GM18505 (cell line): Measurements from ENCODE around the gene AGMO.
"Not testable (repeated sequence)": the region's sequence is repeated elsewhere in the genome, so short reads cannot be mapped to it uniquely, and the experiment has no call there.

Experiments used
- ATAC-seq: cut with Tn5 transposase; IDR thresholded peaks from one replicate; pipeline ENCODE4 v1.9.1; 2021; ENCODE audit not compliant: unreplicated experiment
- POLR2A ChIP-seq: IDR thresholded peaks from 4 replicates; pipeline ENCODE4 v1.6.1; 2011; ENCODE audit warnings: borderline replicate concordance; ENCODE audit not compliant: insufficient read depth, insufficient read length; ENCODE audit errors: extremely low read depth

Gene AGMO

DNA sequence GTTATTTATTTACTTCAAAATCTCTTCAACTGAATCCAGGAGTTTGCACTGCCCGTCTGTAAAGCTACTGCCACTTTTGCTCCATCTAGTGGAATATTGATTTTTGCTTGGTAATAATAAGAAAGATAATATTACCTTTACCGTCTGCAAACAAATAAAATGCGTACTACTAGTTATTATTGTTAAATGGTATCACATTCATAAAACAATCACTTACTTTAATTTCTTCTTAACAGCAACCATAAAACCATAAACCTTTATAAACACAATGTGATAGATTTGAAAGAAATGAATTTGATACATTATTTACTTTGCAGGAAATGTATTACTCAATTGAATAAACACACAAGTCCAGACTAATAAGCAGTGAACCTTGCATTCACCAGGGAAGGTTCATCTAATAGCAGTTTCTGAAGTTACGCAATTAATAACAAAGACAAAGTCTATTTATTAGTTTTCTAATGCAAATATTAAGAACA is 6.4 kb downstream of the AGMO start:
- ATAC-seq = no peak

DNA sequence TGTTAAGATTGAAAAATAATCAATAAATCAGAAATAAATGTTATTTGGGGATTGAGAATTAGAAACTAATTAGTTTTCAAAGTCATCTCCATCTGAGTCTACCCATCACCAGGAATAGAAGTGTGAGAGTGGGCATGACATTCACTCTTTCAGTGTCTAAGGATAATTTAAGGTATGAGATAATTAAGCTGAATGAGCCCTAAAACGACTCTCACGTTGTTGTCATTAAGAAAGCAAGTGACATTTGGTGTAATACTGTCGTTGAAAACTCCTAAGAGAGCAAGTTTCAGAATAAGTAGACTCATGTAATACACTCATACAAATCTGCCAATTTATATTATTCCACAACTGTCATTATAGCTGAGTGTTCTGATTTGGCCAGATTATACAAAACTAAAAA is 7.1 kb downstream of the AGMO start:
- TF ChIP-seq POLR2A = no peak
- no peak for ATAC-seq

More for the DNA sequence above, 6.4 kb downstream of the AGMO start:
- TF ChIP-seq POLR2A = no peak

GRCh38 chr7:15554081-15554480 is 7.7 kb downstream of the AGMO start:
- TF ChIP-seq POLR2A = no peak
- ATAC-seq = no peak

- ATAC-seq = not testable (repeated sequence)
Measured at GRCh38 chr7:15547320-15547719, 14.5 kb downstream of the AGMO start.

DNA sequence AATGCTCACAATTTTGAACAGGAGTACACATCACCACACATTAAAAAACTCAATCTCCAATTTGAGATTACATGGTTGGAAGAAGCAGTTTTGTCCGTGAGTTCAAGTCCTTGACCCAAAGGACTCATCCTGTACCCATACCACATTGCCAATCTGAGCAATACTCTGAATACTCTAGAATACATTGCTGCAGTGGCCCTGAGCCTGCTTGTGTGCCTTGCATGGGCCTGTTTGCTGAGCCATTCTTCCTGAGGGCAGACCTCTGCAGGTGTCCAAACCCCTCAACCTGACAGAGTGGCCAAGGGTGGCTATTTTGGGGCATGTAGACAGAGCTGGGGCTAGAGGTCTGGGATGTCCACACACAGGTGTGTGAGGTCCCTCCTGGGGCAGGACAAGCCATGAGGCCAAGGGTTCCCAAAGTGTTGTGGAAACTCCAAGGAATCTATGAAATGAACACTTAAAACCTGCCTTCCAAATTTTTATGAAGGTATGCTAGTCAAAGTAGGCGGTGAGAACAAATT is 15.5 kb downstream of the AGMO start:
- ATAC-seq = no peak
- TF ChIP-seq POLR2A = no peak

DNA sequence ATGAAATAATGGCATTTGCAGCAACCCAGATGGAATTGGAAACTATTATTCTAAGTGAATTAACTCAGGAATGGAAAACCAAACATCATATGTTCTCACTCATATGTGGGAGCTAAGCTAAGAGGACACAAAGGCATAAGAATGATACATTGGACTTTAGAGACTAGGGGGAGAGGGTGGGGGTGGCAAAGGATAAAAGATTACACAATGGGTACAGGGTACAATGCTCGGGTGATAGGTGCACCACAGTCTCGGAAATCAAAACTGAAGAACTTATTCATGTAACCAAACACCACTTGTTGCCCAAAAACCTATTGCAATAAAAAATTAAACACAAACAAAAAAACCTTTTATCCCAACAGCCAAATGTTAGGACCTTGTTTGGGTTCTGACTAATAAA is 17.8 kb downstream of the AGMO start:
- no peak for ATAC-seq
- TF ChIP-seq POLR2A = no peak

- no peak for TF ChIP-seq POLR2A
- ATAC-seq = no peak
Measured at GRCh38 chr7:15543256-15543655, 18.6 kb downstream of the AGMO start.

- ATAC-seq = no peak
- no peak for TF ChIP-seq POLR2A
Measured at GRCh38 chr7:15527648-15528047, 34.2 kb downstream of the AGMO start.

DNA sequence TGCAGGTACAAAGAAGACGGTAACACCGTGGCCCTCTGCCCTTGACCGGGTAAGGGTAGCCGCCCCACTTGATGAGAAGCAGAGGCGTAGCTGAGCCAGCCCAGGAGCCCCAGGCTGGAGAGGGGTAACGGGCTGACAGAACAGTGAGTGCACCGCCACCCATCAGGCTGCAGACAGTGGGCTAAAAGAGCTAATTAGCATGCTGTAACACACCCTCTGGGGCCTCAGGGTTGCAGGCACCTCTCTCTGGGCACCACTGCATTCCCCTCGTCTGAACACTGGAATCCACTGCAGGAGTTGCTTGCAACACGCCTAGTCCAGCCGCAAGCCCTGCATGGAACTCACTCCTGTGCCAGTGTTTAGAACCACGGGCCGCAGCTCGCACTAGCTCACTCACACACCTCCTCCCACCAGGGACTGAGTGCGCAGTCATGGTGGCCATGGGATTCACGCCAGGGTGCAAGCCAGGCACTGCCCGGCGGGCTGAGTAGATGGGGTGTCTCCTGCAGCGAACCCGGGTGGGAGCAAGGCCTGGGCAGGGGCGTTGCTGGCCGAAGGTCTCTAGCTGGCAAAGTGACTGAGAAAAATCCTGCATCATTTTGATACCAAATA is 36.1 kb downstream of the AGMO start:
- no peak for ATAC-seq
- TF ChIP-seq POLR2A = no peak

DNA sequence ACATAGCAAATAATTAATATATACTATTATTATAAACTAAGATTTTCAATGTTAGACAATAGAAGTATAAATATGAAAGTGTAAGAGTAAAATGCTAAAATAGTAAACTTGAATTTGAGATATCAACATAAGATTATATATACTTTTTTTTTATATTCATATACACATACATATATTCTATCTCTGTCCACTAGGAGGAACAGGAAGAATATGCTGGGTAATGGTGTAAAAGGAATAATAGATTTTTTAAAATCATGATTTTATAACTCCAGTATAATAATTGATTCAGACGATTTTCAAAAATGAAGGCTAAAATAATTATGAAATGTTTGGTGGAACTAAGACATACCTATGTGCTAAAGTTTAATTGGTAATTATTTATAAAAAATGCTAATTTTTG is 37.7 kb downstream of the AGMO start:
- ATAC-seq = no peak
- TF ChIP-seq POLR2A = no peak

- ATAC-seq = not testable (repeated sequence)
Measured at GRCh38 chr7:15517865-15518264, 44.0 kb downstream of the AGMO start.

DNA sequence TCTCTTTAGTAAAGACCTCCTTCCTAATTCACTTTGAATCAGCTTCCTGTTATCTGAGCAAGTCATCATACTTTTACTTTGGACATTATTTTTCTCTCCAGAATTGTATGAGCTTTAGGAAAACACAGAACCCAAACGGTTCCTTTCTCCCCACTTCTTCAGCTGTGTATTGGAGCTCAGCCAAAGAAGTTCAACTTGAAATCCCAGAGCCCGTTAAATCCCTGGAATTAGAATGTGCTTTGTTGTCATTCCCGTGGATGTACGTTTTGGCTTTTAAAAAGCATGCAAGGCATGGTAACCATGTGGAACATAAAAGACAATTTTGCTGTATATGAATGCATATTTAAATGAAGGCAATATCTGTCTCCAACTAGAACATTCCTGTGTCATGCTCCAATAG is 46.6 kb downstream of the AGMO start:
- no peak for TF ChIP-seq POLR2A
- no peak for ATAC-seq

DNA sequence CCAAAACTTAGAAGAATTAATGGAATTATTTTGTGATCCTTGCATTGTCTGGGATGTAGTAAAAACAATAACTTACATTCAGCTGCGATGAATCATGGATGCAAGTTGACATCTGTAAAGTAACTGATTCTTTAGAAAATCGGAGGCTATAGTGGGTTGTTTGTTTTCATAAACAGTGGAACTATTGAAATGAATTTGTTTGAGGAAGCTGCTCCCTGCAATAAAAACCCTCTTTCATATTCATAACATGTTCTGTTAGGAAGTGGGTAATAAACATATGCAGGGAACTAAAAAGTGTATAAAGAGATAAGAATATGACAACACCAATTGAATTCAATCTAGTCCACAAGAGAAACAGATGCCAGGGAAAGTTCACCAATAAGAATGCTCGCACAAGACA is 53.6 kb downstream of the AGMO start:
- no peak for ATAC-seq
- TF ChIP-seq POLR2A = no peak

DNA sequence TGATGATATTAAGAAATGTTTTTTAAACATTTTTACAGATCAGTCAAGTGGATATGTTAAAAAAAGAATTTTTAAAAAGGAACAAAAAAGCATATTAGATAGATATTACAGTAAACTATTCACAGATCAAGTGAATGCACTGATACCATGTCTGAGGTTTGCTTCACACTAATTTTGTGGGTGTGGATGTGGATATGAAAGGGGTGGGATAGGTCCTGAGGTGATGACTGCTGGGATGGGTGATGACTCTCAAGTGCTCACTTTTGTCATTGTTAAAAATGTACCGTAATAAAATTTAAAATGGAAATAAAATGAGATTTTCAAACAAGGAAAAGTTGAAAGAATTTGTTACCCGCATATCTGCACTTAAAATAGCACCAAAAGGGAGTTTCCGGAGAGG is 54.1 kb downstream of the AGMO start:
- ATAC-seq = no peak
- no peak for TF ChIP-seq POLR2A

DNA sequence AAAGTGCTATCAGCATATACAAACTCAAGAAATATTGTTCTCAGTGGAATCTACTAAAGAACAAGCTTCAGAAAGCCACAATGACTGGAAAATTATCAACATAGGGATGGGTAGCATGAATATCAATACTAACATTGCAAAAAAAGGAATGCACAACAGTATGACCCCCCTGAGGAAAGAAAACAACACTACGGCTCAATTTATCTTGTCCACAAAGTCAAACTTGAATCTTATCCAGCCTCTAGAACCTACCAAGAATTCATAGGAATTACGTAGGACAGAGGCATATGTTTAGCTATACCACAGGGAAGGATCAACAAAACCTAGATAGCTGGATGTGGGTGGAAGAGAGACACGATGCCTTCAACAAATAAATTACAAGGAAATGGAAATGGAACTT is 54.6 kb downstream of the AGMO start:
- ATAC-seq = no peak
- no peak for TF ChIP-seq POLR2A
